ENCODE data around the gene ARHGAP45.

DNA sequence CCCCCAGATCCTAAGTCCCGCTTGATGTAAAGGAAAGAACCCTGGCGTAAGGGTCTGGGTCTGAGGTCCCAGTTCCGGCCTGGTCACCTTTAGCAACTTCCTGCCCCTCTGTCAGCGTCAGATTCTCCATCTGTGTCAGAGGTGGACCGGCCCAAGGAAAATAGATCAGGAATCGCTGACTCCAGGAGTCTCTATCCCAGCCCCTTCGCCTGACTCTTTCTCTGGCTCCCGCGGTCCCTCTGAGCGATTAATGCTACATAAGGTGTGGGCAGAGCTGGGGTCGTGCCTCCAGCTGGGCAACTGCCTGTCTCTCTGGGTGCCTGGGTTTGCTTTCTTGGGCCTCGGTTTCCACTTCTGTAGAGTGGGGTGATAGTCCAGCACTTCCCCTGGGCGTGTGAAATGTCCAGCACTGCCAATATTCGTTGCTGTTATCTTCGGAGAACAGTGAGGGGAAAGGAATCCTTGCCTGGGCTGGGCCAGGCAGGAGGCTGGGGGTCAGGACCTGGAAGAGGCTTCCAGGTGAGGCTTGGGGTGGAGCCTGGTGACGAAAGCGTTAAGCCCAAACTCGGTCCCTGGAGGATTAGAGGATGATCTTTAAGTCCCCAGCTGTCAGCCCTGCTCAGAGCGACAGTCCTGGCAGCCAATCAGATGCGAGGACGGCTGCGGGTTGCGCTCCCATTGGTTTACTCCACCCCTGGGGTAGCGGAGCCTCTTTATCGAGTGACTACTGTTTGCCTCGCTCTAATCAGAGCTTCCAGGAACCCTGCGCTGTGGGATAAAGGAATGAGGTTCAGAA is 26.3 kb upstream of the ARHGAP45 start:
- TF ChIP-seq, protein P1, sequence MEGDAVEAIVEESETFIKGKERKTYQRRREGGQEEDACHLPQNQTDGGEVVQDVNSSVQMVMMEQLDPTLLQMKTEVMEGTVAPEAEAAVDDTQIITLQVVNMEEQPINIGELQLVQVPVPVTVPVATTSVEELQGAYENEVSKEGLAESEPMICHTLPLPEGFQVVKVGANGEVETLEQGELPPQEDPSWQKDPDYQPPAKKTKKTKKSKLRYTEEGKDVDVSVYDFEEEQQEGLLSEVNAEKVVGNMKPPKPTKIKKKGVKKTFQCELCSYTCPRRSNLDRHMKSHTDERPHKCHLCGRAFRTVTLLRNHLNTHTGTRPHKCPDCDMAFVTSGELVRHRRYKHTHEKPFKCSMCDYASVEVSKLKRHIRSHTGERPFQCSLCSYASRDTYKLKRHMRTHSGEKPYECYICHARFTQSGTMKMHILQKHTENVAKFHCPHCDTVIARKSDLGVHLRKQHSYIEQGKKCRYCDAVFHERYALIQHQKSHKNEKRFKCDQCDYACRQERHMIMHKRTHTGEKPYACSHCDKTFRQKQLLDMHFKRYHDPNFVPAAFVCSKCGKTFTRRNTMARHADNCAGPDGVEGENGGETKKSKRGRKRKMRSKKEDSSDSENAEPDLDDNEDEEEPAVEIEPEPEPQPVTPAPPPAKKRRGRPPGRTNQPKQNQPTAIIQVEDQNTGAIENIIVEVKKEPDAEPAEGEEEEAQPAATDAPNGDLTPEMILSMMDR (IDR thresholded peaks at IDR 0.05): no peak
- TF ChIP-seq, protein P2, sequence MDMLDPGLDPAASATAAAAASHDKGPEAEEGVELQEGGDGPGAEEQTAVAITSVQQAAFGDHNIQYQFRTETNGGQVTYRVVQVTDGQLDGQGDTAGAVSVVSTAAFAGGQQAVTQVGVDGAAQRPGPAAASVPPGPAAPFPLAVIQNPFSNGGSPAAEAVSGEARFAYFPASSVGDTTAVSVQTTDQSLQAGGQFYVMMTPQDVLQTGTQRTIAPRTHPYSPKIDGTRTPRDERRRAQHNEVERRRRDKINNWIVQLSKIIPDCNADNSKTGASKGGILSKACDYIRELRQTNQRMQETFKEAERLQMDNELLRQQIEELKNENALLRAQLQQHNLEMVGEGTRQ (IDR thresholded peaks at IDR 0.05): no peak
- TF ChIP-seq JUN (IDR thresholded peaks at IDR 0.05): no peak
- TF ChIP-seq RAD21 (conservative IDR thresholded peaks at IDR 0.05 in 1 of 2, IDR thresholded peaks at IDR 0.05 in 1 of 2): no peak
- no peak for TF ChIP-seq POLR2A (IDR thresholded peaks at IDR 0.05; ENCODE audit: low read length)
- no peak for TF ChIP-seq SMC3 (IDR thresholded peaks at IDR 0.05)
- TF ChIP-seq RARB (CRISPR knock-in tag; IDR thresholded peaks at IDR 0.05): no peak
- no peak for TF ChIP-seq CBX2 (IDR thresholded peaks at IDR 0.05; ENCODE audit: borderline replicate concordance, low read depth)
- TF ChIP-seq, protein P3, sequence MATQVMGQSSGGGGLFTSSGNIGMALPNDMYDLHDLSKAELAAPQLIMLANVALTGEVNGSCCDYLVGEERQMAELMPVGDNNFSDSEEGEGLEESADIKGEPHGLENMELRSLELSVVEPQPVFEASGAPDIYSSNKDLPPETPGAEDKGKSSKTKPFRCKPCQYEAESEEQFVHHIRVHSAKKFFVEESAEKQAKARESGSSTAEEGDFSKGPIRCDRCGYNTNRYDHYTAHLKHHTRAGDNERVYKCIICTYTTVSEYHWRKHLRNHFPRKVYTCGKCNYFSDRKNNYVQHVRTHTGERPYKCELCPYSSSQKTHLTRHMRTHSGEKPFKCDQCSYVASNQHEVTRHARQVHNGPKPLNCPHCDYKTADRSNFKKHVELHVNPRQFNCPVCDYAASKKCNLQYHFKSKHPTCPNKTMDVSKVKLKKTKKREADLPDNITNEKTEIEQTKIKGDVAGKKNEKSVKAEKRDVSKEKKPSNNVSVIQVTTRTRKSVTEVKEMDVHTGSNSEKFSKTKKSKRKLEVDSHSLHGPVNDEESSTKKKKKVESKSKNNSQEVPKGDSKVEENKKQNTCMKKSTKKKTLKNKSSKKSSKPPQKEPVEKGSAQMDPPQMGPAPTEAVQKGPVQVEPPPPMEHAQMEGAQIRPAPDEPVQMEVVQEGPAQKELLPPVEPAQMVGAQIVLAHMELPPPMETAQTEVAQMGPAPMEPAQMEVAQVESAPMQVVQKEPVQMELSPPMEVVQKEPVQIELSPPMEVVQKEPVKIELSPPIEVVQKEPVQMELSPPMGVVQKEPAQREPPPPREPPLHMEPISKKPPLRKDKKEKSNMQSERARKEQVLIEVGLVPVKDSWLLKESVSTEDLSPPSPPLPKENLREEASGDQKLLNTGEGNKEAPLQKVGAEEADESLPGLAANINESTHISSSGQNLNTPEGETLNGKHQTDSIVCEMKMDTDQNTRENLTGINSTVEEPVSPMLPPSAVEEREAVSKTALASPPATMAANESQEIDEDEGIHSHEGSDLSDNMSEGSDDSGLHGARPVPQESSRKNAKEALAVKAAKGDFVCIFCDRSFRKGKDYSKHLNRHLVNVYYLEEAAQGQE (IDR thresholded peaks at IDR 0.05): no peak
- no peak for TF ChIP-seq RNF2 (IDR thresholded peaks at IDR 0.05; ENCODE audit: borderline replicate concordance, low read depth)
- no peak for TF ChIP-seq EP300 (IDR thresholded peaks at IDR 0.05)
- no peak for TF ChIP-seq MAZ (IDR thresholded peaks at IDR 0.05; ENCODE audit: borderline replicate concordance, low read depth, low read length)
- no peak; the same call in 1 of the 2 replicates for TF ChIP-seq CHD4 (IDR thresholded peaks at IDR 0.05; ENCODE audit: borderline replicate concordance)

Measured in A549 (cell line).